GM12872 (cell line): ENCODE results near the gene LRRC9.

Experiments used
- TF ChIP-seq, protein P1 (sequence below): IDR thresholded peaks from 3 replicates; pipeline ENCODE4 v1.5.1; 2011; ENCODE audit warnings: low read depth, mild to moderate bottlenecking, low read length, moderate library complexity; ENCODE audit not compliant: insufficient read depth

The LRRC9 gene

DNA sequence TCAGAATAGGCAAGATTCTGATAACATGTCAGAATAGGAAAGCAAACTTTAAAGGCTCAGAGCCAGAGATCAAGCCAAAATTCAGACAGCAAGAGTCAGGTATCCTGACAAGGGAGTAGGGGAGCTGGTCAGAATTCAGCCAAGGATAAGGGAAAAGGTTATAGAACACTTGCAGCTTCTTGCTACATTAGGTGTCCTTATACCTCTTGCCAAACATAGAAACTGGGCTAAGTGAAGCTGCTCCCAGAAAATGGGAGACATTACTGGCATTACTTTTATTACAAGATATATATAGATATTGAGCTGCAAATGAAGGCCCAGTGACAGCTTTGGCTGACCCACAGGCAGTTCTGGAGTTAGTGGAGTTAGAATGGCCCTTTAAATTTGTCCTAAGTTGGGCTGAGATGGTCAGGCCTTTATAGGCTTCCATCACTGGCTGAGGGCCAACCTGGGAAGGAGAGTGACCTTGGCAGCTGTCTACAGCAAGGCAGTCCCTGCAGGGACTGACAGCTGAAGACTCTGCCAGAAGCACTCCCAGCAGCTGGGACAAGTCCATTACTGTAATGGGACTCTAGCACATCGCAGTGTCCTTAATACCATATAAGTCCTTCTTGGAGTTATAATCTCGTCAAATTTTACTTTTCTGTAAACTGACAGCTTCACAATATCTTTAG, 83.0 kb downstream of the LRRC9 start:
- TF ChIP-seq, protein P1, sequence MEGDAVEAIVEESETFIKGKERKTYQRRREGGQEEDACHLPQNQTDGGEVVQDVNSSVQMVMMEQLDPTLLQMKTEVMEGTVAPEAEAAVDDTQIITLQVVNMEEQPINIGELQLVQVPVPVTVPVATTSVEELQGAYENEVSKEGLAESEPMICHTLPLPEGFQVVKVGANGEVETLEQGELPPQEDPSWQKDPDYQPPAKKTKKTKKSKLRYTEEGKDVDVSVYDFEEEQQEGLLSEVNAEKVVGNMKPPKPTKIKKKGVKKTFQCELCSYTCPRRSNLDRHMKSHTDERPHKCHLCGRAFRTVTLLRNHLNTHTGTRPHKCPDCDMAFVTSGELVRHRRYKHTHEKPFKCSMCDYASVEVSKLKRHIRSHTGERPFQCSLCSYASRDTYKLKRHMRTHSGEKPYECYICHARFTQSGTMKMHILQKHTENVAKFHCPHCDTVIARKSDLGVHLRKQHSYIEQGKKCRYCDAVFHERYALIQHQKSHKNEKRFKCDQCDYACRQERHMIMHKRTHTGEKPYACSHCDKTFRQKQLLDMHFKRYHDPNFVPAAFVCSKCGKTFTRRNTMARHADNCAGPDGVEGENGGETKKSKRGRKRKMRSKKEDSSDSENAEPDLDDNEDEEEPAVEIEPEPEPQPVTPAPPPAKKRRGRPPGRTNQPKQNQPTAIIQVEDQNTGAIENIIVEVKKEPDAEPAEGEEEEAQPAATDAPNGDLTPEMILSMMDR: no peak

DNA sequence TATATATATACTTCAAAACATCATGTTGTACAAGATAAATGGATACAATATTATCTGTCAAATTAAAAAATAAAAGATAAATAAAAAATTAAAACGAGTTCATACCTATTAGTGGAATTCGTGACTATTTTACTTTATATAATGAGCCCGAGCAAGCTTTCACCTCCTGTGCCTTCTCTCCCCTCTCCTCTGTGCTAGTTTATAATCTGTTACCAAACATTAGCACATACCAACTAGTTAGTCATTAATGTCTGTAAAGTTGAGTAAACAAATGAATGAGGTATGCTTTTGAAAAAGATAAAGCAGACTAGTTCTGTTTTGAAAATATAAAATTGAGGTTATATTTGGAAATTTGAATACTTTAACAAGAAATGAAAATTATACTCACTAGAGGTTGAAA, 84.0 kb downstream of the LRRC9 start:
- TF ChIP-seq, protein P1: no peak

DNA sequence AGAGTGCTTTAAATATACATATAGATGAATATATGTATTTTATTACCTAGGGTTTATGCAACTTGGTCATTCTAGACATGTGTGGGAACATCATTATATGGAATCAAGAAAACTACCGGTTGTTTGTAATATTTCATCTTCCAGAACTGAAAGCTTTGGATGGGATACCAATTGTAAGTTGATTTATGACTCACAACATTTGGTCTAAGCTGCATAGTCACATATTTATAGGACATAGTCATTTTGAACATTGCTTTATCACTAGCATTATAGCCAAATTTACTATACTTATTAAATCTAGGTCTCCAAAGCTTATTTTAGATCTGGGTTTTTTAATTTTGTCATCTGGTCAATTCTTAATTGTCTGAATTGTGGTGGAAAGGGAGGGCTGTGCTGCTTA, 88.1 kb downstream of the LRRC9 start:
- TF ChIP-seq, protein P1: no peak

DNA sequence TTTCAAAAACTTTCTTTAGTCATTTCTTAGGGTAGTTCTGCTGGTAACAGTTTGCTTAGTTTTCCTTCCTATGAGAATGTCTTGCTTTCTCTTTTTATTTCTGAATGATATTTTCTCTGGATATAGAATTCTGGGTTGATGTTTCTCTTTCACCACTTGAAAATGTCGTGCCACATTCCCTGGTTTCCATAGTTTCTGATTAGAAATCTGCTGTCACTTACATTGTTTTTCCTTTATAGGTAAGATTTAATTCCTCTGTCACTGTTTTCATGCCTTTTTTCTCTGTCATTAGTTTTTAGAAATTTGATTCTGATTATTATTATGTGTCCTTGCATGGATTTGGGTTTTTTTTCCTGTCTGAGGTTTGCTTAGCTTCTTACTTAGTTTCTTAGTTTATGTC, 94.5 kb downstream of the LRRC9 start:
- TF ChIP-seq, protein P1: no peak

DNA sequence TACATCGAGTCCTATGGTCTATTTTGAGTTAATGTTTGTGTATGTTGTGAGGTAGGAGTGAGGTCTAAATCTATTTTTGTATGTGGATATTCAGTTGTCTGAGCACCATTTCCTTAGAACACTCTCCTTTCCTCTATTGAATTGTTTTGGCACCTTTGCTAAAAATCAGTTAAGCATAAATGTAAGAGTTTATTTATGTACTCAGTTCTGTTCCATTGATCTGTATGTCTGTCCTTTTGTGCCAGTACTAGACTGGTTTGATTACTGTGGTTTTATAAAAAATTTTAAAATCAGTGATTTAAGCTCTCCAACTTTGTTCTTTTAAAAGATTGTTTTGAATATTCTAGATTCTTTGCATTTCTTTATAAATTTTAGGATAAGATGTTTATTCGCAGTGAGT, 101.7 kb downstream of the LRRC9 start:
- TF ChIP-seq, protein P1: no peak

DNA sequence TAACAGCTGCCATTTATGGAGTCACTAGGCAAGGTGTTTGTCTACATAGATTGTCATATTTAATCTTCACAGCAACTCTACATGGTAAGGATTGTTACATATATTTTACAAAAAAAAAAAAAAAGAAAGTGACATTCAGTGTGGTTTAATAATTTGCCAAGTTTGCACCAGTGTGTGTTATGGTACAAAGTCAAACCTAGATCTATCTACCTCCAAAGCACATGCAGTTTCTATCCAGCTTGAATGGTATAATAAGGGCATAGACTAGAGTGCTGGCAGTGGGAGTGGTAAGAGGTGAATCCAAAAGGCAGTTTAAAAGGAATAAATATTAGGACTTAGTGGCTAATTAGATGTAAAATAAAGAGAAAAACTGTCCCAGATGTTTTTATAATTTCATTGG, 105.6 kb downstream of the LRRC9 start:
- TF ChIP-seq, protein P1: no peak

DNA sequence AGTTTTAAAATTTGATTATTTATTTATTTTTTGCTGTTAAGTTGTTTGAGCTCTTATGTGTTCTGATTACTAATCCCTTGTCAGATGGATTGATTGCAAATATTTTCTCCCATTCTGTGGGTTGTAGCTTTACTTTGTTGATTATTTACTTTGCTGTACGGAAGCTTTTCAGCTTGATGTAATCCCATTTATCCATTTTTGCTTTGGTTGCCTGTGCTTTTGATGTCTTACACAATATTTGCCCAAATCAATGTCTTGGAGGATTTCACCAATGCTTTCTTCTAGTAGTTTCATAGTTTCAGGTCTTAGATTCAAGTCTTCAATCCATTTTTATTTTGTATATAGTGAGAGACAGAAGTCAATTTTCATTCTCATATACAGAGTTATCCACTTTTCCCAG, 115.2 kb downstream of the LRRC9 start:
- TF ChIP-seq, protein P1: no peak
